Measurements from ENCODE around the gene NCF2.

GRCh38 chr1:183602510-183602909, 12.3 kb upstream of the NCF2 start:
- TF ChIP-seq POLR2A (IDR thresholded peaks at IDR 0.05) (no peak), CTCF (IDR thresholded peaks at IDR 0.05) (no peak)
